Activated T-cell treated with anti-CD3 and anti-CD28 coated beads for 24 hours (primary cell): ENCODE results near the gene SMOC2.

Experiments used
- DNase-seq: peaks from one replicate; pipeline ENCODE4 v3.0.0-alpha.2; 2020; ENCODE audit warnings: low read depth

Gene SMOC2

DNA sequence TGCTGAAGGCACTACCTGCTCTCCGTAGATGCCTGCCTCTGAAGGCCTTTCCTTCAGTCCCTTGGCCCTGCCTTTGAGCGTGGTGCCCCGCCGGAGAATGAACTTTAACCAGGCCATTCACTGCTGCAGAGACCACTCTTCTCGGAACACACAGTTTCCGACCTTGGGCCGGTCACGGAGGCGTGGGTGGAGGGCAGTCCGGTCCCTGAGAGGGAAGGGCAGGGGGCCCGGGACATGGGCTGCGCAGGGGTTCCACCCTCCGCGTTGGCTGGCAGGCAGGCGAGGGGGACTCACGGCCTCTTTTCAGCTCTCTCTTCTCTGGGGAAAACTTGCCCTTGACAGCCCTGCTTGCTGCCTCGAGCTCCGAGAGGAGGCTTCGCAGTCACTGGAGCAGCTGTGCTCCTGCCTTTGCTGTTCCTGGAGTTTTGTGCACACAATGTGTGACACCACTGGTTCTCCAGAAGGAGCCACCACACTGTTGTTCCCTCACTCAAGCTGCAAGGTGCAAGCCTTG, 187.8 kb downstream of the SMOC2 start:
- DNase-seq = no peak

DNA sequence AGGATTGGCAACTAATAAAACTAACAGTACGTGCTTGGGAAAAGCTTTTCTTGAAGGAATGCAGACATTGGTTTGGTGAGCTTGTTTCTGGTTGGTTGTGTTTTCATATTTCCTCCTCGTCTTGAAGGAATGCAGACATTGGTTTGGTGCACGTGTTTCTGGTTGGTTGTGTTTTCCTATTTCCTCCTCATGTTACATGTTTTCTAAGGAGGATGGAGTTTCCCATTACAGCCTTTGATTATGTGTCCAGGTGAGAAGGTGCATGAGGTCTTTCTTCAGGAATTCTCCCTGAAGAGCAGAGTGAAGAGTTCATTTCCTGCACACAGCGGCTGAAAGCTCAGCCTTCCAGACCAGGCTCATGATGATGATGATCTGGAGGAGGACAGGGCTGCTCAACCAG, 190.6 kb downstream of the SMOC2 start:
- no peak for DNase-seq

GRCh38 chr6:168632694-168633093, 191.7 kb downstream of the SMOC2 start:
- DNase-seq = no peak

GRCh38 chr6:168634541-168635328, 193.8 kb downstream of the SMOC2 start:
- no peak for DNase-seq

GRCh38 chr6:168636147-168637004, 195.4 kb downstream of the SMOC2 start:
- DNase-seq = no peak

GRCh38 chr6:168637834-168638233, 196.8 kb downstream of the SMOC2 start:
- no peak for DNase-seq

- no peak for DNase-seq
Observed at GRCh38 chr6:168638468-168639271, 197.7 kb downstream of the SMOC2 start.

DNA sequence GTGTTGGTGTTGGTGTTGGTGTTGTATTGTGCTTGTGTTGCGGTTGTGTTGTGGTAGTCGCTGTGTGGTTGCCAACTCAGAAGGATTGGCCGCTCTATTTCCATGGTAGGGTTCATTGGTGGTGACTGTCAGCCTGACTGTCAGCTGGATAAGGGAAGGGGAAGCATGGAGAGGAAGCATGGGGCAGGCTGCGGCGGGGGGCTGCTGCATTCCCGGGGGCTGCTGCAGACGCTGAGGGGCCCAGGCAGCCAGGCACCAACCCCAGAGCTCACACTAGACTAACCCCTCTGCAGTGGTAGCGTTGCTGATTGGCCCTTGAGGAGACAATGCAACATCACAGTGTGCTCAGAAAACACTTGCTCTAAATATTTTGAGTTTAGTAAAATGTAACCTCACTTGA, 199.2 kb downstream of the SMOC2 start:
- no peak for DNase-seq

GRCh38 chr6:168640768-168641167, 199.8 kb downstream of the SMOC2 start:
- no peak for DNase-seq

GRCh38 chr6:168641446-168641845, 200.5 kb downstream of the SMOC2 start:
- no peak for DNase-seq

GRCh38 chr6:168643401-168643800, 202.4 kb downstream of the SMOC2 start:
- DNase-seq = no peak

DNA sequence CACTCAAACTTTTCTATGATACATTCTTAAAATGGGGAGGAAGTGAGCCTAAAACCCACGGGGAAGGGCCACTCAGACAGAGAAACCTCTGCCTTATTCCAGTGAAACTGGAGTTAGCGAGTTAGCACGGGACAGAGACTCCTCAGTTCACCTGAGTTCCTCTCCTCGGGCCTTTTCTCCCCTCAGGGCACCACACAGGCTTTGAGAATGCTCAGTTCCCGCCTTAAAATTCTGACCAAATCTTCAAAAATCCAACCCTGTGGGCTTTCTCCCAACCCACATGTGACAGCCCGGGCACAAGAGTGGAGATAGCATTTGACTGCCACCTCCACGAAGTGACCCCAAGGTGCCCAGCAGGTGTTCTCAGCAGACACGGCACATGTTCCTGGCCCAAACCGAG, 204.3 kb downstream of the SMOC2 start:
- no peak for DNase-seq

GRCh38 chr6:168647271-168647670, 206.3 kb downstream of the SMOC2 start:
- DNase-seq = no peak

DNA sequence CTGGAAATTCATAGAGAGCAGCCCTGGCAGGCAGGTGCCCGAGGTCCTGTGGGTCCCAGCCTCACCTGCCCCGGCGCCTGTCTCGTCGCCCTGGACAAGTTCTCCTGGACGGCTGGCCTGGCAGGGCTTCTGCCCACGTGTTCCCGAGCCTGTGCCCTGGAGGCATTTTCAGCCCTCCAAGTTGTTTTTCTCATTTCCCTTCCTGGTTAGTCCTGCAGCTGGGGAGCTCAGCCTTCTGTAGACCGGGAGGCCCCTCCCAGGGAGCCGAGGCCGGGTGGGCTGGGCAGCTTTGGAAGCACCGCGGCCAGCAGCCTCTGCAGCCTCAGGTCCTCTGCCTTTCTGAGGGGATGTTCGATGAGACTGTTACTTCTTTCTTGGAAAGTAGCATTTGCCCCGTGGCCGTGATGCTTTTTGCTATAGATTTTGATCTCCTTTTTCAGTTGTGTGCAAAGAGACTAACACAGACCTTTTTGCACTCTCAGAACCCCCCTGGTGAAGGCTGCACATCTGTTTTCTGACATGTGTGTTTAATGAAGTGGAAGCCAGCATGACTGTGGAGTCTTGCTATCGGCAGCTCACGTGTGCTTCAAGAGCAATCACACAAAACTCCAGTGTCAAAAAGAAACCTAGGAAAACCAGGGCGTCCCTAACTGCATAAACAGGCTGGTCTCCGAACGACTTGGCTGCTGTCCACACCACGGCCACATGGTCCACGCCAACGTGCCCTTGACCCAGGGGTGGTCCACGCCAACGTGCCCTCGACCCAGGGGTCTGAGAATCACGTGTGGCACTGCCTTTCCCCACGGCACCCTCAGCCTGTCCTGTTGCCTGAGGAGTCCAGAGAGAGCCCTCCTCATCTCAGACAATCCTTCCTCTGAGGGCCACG, 207.5 kb downstream of the SMOC2 start:
- no peak for DNase-seq

DNA sequence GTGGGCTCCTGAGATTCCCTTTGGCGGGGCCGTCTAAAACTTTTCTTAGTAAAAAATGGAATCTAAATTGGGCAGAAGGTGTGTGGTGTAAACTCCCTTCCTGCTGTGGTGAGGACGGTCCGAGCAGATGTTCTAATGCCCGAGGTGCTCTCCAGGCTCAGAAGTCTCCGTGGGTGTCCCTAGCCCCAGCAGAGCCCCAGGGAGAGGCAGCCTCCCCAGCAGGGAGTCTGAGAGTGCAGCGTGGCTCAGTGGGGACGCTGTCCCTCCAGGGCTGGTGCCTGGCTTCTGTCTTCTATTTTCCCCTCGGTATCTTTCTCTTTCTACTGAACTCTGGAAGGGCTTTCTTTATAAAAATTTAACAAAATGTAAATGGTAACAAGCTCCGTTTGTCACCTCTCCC, 208.2 kb downstream of the SMOC2 start:
- no peak for DNase-seq

DNA sequence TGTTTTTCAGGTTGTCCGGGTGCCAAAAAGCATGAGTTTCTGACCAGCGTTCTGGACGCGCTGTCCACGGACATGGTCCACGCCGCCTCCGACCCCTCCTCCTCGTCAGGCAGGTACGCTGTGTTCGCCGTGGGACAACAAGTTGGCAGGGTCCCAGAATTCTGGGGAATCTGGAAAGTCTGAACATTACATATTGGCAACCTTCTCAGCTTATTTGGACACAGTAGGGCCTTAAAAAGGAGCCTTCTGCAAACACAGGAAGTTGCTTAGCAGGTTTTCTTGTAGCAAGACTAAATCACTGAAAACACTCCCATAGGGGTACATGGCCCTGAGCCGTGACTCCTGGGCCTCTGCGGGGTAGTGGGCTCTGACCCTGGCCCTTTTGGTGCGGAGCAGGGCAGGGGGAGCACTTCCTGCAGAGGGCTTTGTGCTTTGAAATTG, 209.7 kb downstream of the SMOC2 start:
- no peak for DNase-seq

GRCh38 chr6:168655462-168656152, 214.6 kb downstream of the SMOC2 start:
- no peak for DNase-seq

GRCh38 chr6:168658059-168658458, 217.1 kb downstream of the SMOC2 start:
- DNase-seq = no peak

DNA sequence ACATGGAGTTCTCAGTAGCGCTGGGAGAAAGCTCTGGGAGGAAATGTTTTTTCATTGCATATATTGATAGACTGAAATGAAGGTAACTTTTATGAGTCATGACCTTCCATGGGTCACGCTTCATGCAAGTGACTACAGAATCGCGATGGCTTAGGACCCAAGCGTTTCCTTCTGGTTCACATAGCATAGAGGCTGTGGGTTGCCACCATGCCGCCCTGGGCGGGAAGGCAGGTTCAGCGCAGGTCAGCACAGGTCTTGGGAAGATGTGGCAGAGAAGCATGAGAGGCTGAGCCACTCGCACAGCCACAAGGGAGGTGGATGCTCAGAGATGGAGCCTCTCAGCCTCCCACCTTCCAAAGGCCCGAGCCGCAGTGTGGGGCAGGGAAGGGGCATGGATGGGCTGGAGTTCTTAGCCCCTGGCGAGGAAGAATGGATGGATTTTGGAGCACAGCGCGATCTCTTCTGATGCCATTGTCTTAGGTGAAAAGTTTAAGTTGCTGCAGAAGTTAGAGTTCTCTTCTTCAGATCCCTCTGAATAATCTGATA, 219.5 kb downstream of the SMOC2 start:
- DNase-seq = no peak

- DNase-seq = no peak
Observed at GRCh38 chr6:168662301-168662936, 221.4 kb downstream of the SMOC2 start.
